ENCODE data around the gene GATA2.

GATA2 gene

DNA sequence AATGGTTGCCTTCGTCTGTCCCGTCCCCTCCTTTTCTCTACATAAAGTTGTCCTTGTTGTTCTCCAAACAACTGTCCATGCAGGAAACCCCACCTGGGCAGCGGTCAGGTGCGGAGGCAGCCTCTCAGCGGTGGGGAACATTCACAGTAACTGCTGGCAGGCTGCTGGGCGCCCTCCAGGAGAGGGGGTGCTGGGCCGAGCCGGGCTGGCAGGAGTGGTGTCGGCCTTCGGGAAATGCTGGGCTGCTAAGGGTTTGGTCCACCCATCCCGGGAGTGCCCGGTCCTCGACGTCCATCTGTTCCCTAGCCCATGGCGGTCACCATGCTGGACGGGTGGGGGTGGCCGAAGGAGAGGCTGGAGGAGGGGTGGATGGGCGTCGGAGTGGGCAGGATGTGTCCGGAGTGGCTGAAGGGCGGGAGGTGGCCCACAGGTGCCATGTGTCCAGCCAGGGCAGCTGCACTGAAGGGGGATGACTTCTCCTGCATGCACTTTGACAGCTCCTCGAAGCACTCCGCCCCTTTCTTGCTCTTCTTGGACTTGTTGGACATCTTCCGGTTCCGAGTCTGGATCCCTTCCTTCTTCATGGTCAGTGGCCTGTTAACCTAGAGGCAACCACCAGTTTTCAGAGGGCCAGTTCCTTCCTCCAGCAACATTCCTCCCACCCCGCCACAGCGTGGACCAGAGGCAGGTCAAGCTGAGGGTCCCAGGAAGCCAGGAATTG, 12.1 kb downstream of the GATA2 start:
- TF ChIP-seq POU6F1 (CRISPR knock-in tag; IDR thresholded peaks at IDR 0.05; ENCODE audit: borderline replicate concordance, low read depth): no peak
- TF ChIP-seq TCF4 (CRISPR knock-in tag; IDR thresholded peaks at IDR 0.05; ENCODE audit: borderline replicate concordance): no peak
- no peak for TF ChIP-seq ZNF8 (CRISPR knock-in tag; IDR thresholded peaks at IDR 0.05)
- TF ChIP-seq RARB (CRISPR knock-in tag; IDR thresholded peaks at IDR 0.05): no peak
- no peak for TF ChIP-seq SNAI2 (CRISPR knock-in tag; IDR thresholded peaks at IDR 0.05)
- TF ChIP-seq CSDC2 (CRISPR knock-in tag; IDR thresholded peaks at IDR 0.05): no peak
- TF ChIP-seq ZNF70 (CRISPR knock-in tag; IDR thresholded peaks at IDR 0.05): no peak
- TF ChIP-seq, protein P1, sequence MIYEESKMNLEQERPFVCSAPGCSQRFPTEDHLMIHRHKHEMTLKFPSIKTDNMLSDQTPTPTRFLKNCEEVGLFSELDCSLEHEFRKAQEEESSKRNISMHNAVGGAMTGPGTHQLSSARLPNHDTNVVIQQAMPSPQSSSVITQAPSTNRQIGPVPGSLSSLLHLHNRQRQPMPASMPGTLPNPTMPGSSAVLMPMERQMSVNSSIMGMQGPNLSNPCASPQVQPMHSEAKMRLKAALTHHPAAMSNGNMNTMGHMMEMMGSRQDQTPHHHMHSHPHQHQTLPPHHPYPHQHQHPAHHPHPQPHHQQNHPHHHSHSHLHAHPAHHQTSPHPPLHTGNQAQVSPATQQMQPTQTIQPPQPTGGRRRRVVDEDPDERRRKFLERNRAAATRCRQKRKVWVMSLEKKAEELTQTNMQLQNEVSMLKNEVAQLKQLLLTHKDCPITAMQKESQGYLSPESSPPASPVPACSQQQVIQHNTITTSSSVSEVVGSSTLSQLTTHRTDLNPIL (CRISPR knock-in tag; IDR thresholded peaks at IDR 0.05; ENCODE audit: low read depth): no peak
- TF ChIP-seq BACH2 (CRISPR knock-in tag; IDR thresholded peaks at IDR 0.05; ENCODE audit: borderline replicate concordance): no peak
- no peak for TF ChIP-seq OSR1 (CRISPR knock-in tag; IDR thresholded peaks at IDR 0.05)
- no peak for TF ChIP-seq ARNTL (CRISPR knock-in tag; IDR thresholded peaks at IDR 0.05; ENCODE audit: borderline replicate concordance, low read depth)
- no peak for TF ChIP-seq CSRNP3 (CRISPR knock-in tag; IDR thresholded peaks at IDR 0.05)
- no peak for TF ChIP-seq TSHZ2 (CRISPR knock-in tag; IDR thresholded peaks at IDR 0.05)
- no peak for TF ChIP-seq ISL1 (CRISPR knock-in tag; IDR thresholded peaks at IDR 0.05)
- TF ChIP-seq PPARA (CRISPR knock-in tag; IDR thresholded peaks at IDR 0.05; ENCODE audit: borderline replicate concordance): no peak
- TF ChIP-seq PATZ1 (CRISPR knock-in tag; IDR thresholded peaks at IDR 0.05; ENCODE audit: borderline replicate concordance): no peak
- no peak for TF ChIP-seq TOX (CRISPR knock-in tag; IDR thresholded peaks at IDR 0.05; ENCODE audit: borderline replicate concordance)
- no peak for TF ChIP-seq ZNF565 (CRISPR knock-in tag; conservative IDR thresholded peaks at IDR 0.05; ENCODE audit: low read depth)
- TF ChIP-seq GLIS3 (CRISPR knock-in tag; IDR thresholded peaks at IDR 0.05): no peak
- no peak for TF ChIP-seq ESRRG (CRISPR knock-in tag; IDR thresholded peaks at IDR 0.05)
- no peak for ATAC-seq

DNA sequence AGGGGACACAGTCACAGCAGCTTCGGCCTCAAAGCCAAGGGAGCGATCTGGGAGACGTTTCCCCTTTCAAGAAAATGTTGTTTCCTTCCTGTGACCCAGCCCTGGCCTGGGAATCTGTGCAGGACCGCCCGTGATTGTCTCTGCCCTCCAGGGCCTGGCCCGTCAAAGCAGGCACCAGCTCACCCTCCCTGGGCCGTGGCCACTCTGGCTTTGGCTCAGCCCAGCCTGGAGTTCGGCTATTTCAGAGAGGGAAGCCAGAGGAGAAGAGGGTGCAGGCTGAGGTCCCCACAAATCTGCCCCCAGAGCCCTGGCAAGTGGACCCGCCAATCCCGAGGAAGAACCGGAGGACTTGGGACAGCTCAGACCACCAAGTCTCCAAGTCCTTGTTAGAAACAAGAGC, 12.7 kb downstream of the GATA2 start:
- no peak for TF ChIP-seq ZFP3 (CRISPR knock-in tag; IDR thresholded peaks at IDR 0.05)
- no peak for TF ChIP-seq ESRRG (CRISPR knock-in tag; IDR thresholded peaks at IDR 0.05)
- no peak for TF ChIP-seq CSDC2 (CRISPR knock-in tag; IDR thresholded peaks at IDR 0.05)
- TF ChIP-seq ZNF565 (CRISPR knock-in tag; conservative IDR thresholded peaks at IDR 0.05; ENCODE audit: low read depth): no peak
- TF ChIP-seq ISL1 (CRISPR knock-in tag; IDR thresholded peaks at IDR 0.05): no peak
- no peak for TF ChIP-seq PATZ1 (CRISPR knock-in tag; IDR thresholded peaks at IDR 0.05; ENCODE audit: borderline replicate concordance)
- ATAC-seq: no peak

Data from SK-N-SH treated with all-trans-retinoic acid at 6 μM for 48 hours (cell line).